SK-N-SH treated with all-trans-retinoic acid at 6 μM for 48 hours (cell line): ENCODE data around the gene BMP6.

Source experiments
- ARNTL ChIP-seq: fragments of 450-650 bp; formaldehyde crosslinking; IDR thresholded peaks from 2 replicates; pipeline ENCODE4 v1.5.0; 2020; ENCODE audit warnings: low read depth, mild to moderate bottlenecking, moderate library complexity, borderline replicate concordance
- PATZ1 ChIP-seq: fragments of 250-450 bp; sonication (Bioruptor Pico); IDR thresholded peaks from 2 replicates; pipeline ENCODE4 v1.8.0; 2020; ENCODE audit warnings: mild to moderate bottlenecking, moderate library complexity, borderline replicate concordance
- POU6F1 ChIP-seq: fragments of 250-450 bp; sonication (Bioruptor Pico); IDR thresholded peaks from 2 replicates; pipeline ENCODE4 v1.8.0; 2021; ENCODE audit warnings: low read depth, mild to moderate bottlenecking, moderate library complexity, borderline replicate concordance
- RARB ChIP-seq: fragments of 250-450 bp; sonication (Bioruptor Pico); IDR thresholded peaks from 2 replicates; pipeline ENCODE4 v1.8.0; 2021; ENCODE audit warnings: mild to moderate bottlenecking, moderate library complexity
- TCF4 ChIP-seq: fragments of 250-450 bp; sonication (Bioruptor Pico); IDR thresholded peaks from 2 replicates; pipeline ENCODE4 v1.8.0; 2021; ENCODE audit warnings: mild to moderate bottlenecking, moderate library complexity, borderline replicate concordance
- ZFP3 ChIP-seq: fragments of 250-450 bp; sonication (Bioruptor Pico); IDR thresholded peaks from 2 replicates; pipeline ENCODE4 v1.5.0; 2020; ENCODE audit warnings: mild to moderate bottlenecking, moderate library complexity

DNA sequence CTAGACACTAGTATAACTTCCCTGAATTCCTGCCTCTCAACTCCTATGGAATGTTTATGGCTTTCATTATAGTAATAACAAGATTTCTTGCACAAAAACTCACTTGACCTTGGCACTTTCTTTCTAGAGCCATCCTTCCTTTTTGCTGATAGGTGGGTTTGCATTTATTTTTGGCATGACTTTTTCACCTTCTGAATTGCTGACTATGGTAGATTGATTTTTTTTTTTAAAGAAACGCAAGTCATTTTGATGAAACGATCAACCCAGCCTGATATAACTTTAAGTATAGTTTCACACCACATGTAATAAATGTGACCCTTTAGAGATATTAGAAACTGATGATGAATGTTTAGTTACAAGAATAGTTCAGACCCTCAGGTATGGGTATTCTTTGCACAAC, 61.8 kb downstream of the BMP6 start:
- no peak for TF ChIP-seq RARB (CRISPR knock-in tag)
- no peak for TF ChIP-seq PATZ1
- TF ChIP-seq TCF4 (CRISPR knock-in tag) = no peak
- TF ChIP-seq ARNTL (CRISPR knock-in tag) = no peak
- no peak for TF ChIP-seq ZFP3 (CRISPR knock-in tag)
- TF ChIP-seq POU6F1 (CRISPR knock-in tag) = no peak
